ENCODE measurements around the gene TRIM8. TPM values are rescaled to one million over a fixed set of nuclear protein-coding genes. Genes with fewer than 3 reads are reported as not detected.
A peak's percentile ranks its signal among the peaks of the same experiment; 100 is the strongest.

TRIM8 gene
- total RNA-seq, 2 donors from 2014 or later, result 27.7 to 32.7 TPM

- peaks cover 18% of the 10 kb centered on the region for H3K36me3 Mint-ChIP-seq (ENCODE audit: low read depth)
- Histone ChIP-seq H3K27ac (ENCODE audit: low read depth, low read length) (peak overlapping the region; percentile 99), H3K4me1 (ENCODE audit: control insufficient read depth, insufficient read depth, low read length) (peaks cover 23% of the 10 kb centered on the region), H3K27me3 (ENCODE audit: control insufficient read depth, insufficient read depth, low read length, poor library complexity, severe bottlenecking) (no peaks in the 10 kb centered on the region), H3K36me3 (ENCODE audit: control insufficient read depth, insufficient read depth, low read length) (peaks cover 15% of the 10 kb centered on the region), H3K9ac (ENCODE audit: extremely low read depth, low read length, poor library complexity, severe bottlenecking) (peak overlapping the region; percentile 5), H3K9me3 (ENCODE audit: control insufficient read depth, low read length) (no peaks in the 10 kb centered on the region), H3K4me3 (ENCODE audit: low read length) (no peak overlapping the region)
- DNase-seq, result no peak
- no peak for TF ChIP-seq CTCF (conservative IDR thresholded peaks at IDR 0.05)
- 82 to 86% methylated on average over 4 to 12 of the region's 12 CpGs for WGBS, 2 experiments (ENCODE audit: insufficient coverage in 1 of 2, insufficient read length in 1 of 2)
- no peaks in the 10 kb centered on the region for H3K27me3 Mint-ChIP-seq (ENCODE audit: insufficient read depth)
- H3K4me1 Mint-ChIP-seq, result peaks cover 24% of the 10 kb centered on the region
- no peaks in the 10 kb centered on the region for H3K9me3 Mint-ChIP-seq
- no peak overlapping the region for H3K4me3 Mint-ChIP-seq
- H3K27ac Mint-ChIP-seq, result no peak overlapping the region
These were observed 5.7 kb downstream of the TRIM8 start for GRCh38 chr10:102649797-102650654.

- Mint-ChIP-seq H3K27ac (no peak overlapping the region), H3K4me3 (no peak overlapping the region), H3K9me3 (no peaks in the 10 kb centered on the region), H3K4me1 (peaks cover 24% of the 10 kb centered on the region), H3K27me3 (ENCODE audit: insufficient read depth) (no peaks in the 10 kb centered on the region), H3K36me3 (ENCODE audit: low read depth) (peaks cover 24% of the 10 kb centered on the region)
- Histone ChIP-seq H3K36me3 (ENCODE audit: control insufficient read depth, insufficient read depth, low read length) (peaks cover 23% of the 10 kb centered on the region), H3K4me1 (ENCODE audit: control insufficient read depth, insufficient read depth, low read length) (peaks cover 23% of the 10 kb centered on the region), H3K27me3 (ENCODE audit: control insufficient read depth, insufficient read depth, low read length, poor library complexity, severe bottlenecking) (no peaks in the 10 kb centered on the region), H3K27ac (ENCODE audit: low read depth, low read length) (peak overlapping the region; percentile 99), H3K9ac (ENCODE audit: extremely low read depth, low read length, poor library complexity, severe bottlenecking) (no peak overlapping the region), H3K9me3 (ENCODE audit: control insufficient read depth, low read length) (no peaks in the 10 kb centered on the region), H3K4me3 (ENCODE audit: low read length) (no peak overlapping the region)
- WGBS, 2 experiments (ENCODE audit: insufficient coverage in 1 of 2, insufficient read length in 1 of 2), result 91% methylated on average over 8 to 11 of the region's 11 CpGs
- TF ChIP-seq CTCF (conservative IDR thresholded peaks at IDR 0.05), result no peak
- DNase-seq, result no peak
These were observed 6.6 kb downstream of the TRIM8 start for GRCh38 chr10:102650655-102651454.

- 95 to 98% methylated on average over 9 to 11 of the region's 11 CpGs for WGBS, 2 experiments (ENCODE audit: insufficient coverage in 1 of 2, insufficient read length in 1 of 2)
- no peak overlapping the region for H3K27ac ChIP-seq (ENCODE audit: low read depth, low read length)
- Mint-ChIP-seq H3K4me3 (no peak overlapping the region), H3K27ac (no peak overlapping the region), H3K36me3 (ENCODE audit: low read depth) (peaks cover 29% of the 10 kb centered on the region), H3K9me3 (no peaks in the 10 kb centered on the region), H3K27me3 (ENCODE audit: insufficient read depth) (no peaks in the 10 kb centered on the region), H3K4me1 (peaks cover 17% of the 10 kb centered on the region)
- DNase-seq, result no peak
- H3K9ac ChIP-seq (ENCODE audit: extremely low read depth, low read length, poor library complexity, severe bottlenecking), result no peak overlapping the region
- H3K36me3 ChIP-seq (ENCODE audit: control insufficient read depth, insufficient read depth, low read length), result peaks cover 27% of the 10 kb centered on the region
- no peak for TF ChIP-seq CTCF (conservative IDR thresholded peaks at IDR 0.05)
- peaks cover 23% of the 10 kb centered on the region for H3K4me1 ChIP-seq (ENCODE audit: control insufficient read depth, insufficient read depth, low read length)
- no peaks in the 10 kb centered on the region for H3K27me3 ChIP-seq (ENCODE audit: control insufficient read depth, insufficient read depth, low read length, poor library complexity, severe bottlenecking)
- no peak overlapping the region for H3K4me3 ChIP-seq (ENCODE audit: low read length)
- H3K9me3 ChIP-seq (ENCODE audit: control insufficient read depth, low read length), result no peaks in the 10 kb centered on the region
These were observed 7.3 kb downstream of the TRIM8 start for GRCh38 chr10:102651455-102652169.

Data from endodermal cell (in vitro differentiated cells).